Smooth muscle cell (in vitro differentiated cells): ENCODE measurements around the gene FN1. TPM values are rescaled to one million over a fixed set of nuclear protein-coding genes. Genes with fewer than 3 reads are reported as not detected.
A peak's percentile ranks its signal among the peaks of the same experiment; 100 is the strongest.

Experiments used
- DNase-seq: peaks from one replicate; lab custom pipeline; 2025; ENCODE audit not compliant: unreplicated experiment; lab: John Stamatoyannopoulos, UW
- H2AFZ ChIP-seq: fragments of 200-600 bp; sonication (generic); 2 replicates; pipeline ENCODE4 v1.6.0; 2016; ENCODE audit warnings: antibody characterized with exemption, low read depth, mild to moderate bottlenecking
- H3F3A ChIP-seq: fragments of 200-600 bp; sonication (generic); 2 replicates; pipeline ENCODE4 v1.6.0; 2017; ENCODE audit warnings: antibody characterized with exemption, low read depth
- H3K27ac ChIP-seq: fragments of 200-600 bp; sonication (generic); 2 replicates; pipeline ENCODE4 v1.5.1; 2016; ENCODE audit warnings: low read depth, mild to moderate bottlenecking
- H3K27me3 ChIP-seq: fragments of 200-600 bp; sonication (generic); 2 replicates; pipeline ENCODE4 v1.6.1; 2016; ENCODE audit warnings: low read depth, mild to moderate bottlenecking
- H3K36me3 ChIP-seq: fragments of 200-600 bp; sonication (generic); 2 replicates; pipeline ENCODE4 v1.5.1; 2016; ENCODE audit warnings: low read depth
- H3K4me1 ChIP-seq: fragments of 200-600 bp; sonication (generic); 2 replicates; pipeline ENCODE4 v1.5.1; 2016; ENCODE audit warnings: low read depth
- H3K4me2 ChIP-seq: fragments of 200-600 bp; sonication (generic); 2 replicates; pipeline ENCODE4 v1.6.0; 2016; ENCODE audit warnings: mild to moderate bottlenecking
- H3K4me3 ChIP-seq: fragments of 200-600 bp; sonication (generic); 2 replicates; pipeline ENCODE4 v1.5.1; 2016; ENCODE audit warnings: mild to moderate bottlenecking
- H3K79me2 ChIP-seq: fragments of 200-600 bp; sonication (generic); 2 replicates; pipeline ENCODE4 v1.6.0; 2016; ENCODE audit warnings: low read depth, mild to moderate bottlenecking
- H3K9ac ChIP-seq: fragments of 200-600 bp; sonication (generic); 2 replicates; pipeline ENCODE4 v1.6.0; 2016; ENCODE audit warnings: low read depth
- H3K9me3 ChIP-seq: fragments of 200-600 bp; sonication (generic); replicated peaks from 2 replicates; pipeline ENCODE4 v1.5.1; 2016; ENCODE audit warnings: low read depth
- H4K20me1 ChIP-seq: fragments of 200-600 bp; sonication (generic); 2 replicates; pipeline ENCODE4 v1.6.0; 2016; ENCODE audit warnings: low read depth
- WGBS: methylation state at CpG from one replicate; pipeline ENCODE4 v1.1.7; 2016; ENCODE audit warnings: low lambda C conversion rate; 5-methylcytosine and 5-hydroxymethylcytosine counted together
- polyA plus RNA-seq: library from polyadenylated mRNA; unstranded; fragments of >200 nt; fragmentation: Nextera tagmentation; extraction: Ambion mirVana; gene quantifications from 2 replicates; pipeline ENCODE4 v1.2.1, GENCODE V29; 2016
- total RNA-seq: library from RNA; depleted of rRNA; stranded (reverse); fragments of >200 nt; gene quantifications from 2 replicates; pipeline ENCODE4 v1.2.3, GENCODE V29; 2014
- TF ChIP-seq, protein P1 (sequence below): fragments of 200-600 bp; sonication (generic); IDR thresholded peaks from 2 replicates; pipeline ENCODE4 v1.5.1; 2017; ENCODE audit warnings: borderline replicate concordance, mild to moderate bottlenecking, antibody characterized with exemption; ENCODE audit not compliant: insufficient read depth, poor library complexity, severe bottlenecking

Gene FN1
- total and polyA plus RNA-seq, 2 experiments from 2014 or later = 10,917 to 21,295 TPM

DNA sequence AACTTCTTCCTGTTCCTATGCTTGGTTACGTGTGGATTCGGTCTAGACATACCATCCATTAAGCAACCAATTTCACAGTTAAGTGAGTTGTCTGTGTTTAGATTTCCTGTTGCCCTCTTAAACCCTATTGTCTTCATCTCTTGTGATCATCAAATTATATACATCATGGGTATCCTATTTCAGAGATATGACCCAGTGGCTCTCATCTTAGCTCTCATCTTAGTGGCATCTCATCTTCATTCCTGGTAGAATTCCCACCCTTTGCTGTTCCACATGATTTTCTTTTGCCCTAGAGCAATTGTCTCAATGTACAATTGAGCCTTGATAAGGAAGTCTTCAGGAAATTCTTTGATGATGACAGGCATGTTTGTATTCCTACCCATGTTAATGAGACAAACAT, 29.4 kb upstream of the FN1 start:
- H3K27ac ChIP-seq = no peak overlapping the region
- no peak overlapping the region for H2AFZ ChIP-seq
- H3K9me3 ChIP-seq = no peaks in the 10 kb centered on the region
- no peak overlapping the region for H3K4me2 ChIP-seq
- DNase-seq = no peak
- H3F3A ChIP-seq = peaks cover 12% of the 10 kb centered on the region
- 80% methylated on average over 2 of the region's 2 CpGs for WGBS
- H4K20me1 ChIP-seq = no peaks in the 10 kb centered on the region
- H3K79me2 ChIP-seq = no peaks in the 10 kb centered on the region
- TF ChIP-seq, protein P1, sequence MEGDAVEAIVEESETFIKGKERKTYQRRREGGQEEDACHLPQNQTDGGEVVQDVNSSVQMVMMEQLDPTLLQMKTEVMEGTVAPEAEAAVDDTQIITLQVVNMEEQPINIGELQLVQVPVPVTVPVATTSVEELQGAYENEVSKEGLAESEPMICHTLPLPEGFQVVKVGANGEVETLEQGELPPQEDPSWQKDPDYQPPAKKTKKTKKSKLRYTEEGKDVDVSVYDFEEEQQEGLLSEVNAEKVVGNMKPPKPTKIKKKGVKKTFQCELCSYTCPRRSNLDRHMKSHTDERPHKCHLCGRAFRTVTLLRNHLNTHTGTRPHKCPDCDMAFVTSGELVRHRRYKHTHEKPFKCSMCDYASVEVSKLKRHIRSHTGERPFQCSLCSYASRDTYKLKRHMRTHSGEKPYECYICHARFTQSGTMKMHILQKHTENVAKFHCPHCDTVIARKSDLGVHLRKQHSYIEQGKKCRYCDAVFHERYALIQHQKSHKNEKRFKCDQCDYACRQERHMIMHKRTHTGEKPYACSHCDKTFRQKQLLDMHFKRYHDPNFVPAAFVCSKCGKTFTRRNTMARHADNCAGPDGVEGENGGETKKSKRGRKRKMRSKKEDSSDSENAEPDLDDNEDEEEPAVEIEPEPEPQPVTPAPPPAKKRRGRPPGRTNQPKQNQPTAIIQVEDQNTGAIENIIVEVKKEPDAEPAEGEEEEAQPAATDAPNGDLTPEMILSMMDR = no peak
- no peak overlapping the region for H3K4me3 ChIP-seq
- H3K4me1 ChIP-seq = peaks cover 13% of the 10 kb centered on the region
- H3K27me3 ChIP-seq = no peaks in the 10 kb centered on the region
- H3K36me3 ChIP-seq = no peaks in the 10 kb centered on the region
- no peak overlapping the region for H3K9ac ChIP-seq

DNA sequence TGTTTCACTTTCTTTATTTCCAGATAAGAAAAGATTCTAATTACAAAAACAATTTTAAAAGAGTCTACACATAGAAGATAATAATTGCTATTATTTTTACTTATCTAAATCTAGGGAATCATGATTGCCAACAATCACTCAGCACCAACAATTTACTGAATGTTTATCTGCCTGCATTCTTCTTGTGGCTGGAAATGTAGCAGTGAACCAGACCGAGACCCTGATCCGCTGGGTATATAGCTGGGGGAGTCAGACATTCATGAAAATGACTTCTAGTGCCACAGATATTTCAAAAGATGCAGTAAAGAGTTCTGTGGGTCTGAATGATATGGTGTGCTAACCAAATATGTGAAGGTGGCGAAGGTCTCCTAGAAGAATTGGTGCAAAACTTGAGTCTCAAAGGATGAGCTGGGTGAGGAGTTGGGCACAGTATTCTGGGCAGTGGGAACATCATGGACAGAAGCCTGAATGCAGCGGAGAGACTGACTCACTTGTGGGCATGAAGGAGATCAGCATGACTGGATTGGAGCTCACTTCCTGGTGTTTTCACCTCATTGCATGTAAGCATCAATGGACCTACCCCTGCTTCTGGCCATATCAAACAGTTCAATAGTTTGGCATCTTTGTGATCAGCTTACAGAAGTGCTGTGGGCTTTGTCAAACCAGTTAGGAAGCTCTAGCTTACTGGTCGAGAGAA, 26.1 kb upstream of the FN1 start:
- Histone ChIP-seq H3K4me2 (peak overlapping the region; percentile 60), H3K27me3 (no peaks in the 10 kb centered on the region), H3K9ac (peak overlapping the region; percentile 60), H3K27ac (peak overlapping the region; percentile 93), H2AFZ (no peak overlapping the region), H3K4me1 (peaks cover 22% of the 10 kb centered on the region), H3K9me3 (no peaks in the 10 kb centered on the region), H3K4me3 (no peak overlapping the region), H3F3A (peaks cover 21% of the 10 kb centered on the region), H3K36me3 (no peaks in the 10 kb centered on the region), H3K79me2 (no peaks in the 10 kb centered on the region), H4K20me1 (no peaks in the 10 kb centered on the region)
- TF ChIP-seq, protein P1 = no peak
- WGBS = 55% methylated on average over 5 of the region's 5 CpGs
- DNase-seq = no peak

- WGBS = 60% methylated on average over 4 of the region's 4 CpGs
- Histone ChIP-seq H3K4me3 (no peak overlapping the region), H3K9me3 (no peaks in the 10 kb centered on the region), H3K79me2 (no peaks in the 10 kb centered on the region), H2AFZ (no peak overlapping the region), H3K36me3 (no peaks in the 10 kb centered on the region), H3F3A (peaks cover 21% of the 10 kb centered on the region), H3K27ac (peak overlapping the region; percentile 93), H3K27me3 (no peaks in the 10 kb centered on the region), H3K9ac (peak overlapping the region; percentile 60), H3K4me1 (peaks cover 22% of the 10 kb centered on the region), H4K20me1 (no peaks in the 10 kb centered on the region), H3K4me2 (peak overlapping the region; percentile 66)
- TF ChIP-seq, protein P1 = no peak
- DNase-seq = no peak
Observed at GRCh38 chr2:215460682-215461382, 25.0 kb upstream of the FN1 start.
